NCI-H146 treated with DMSO at 0.1 percent for 48 hours (cell line): ENCODE measurements around the gene ATXN2L.
"Not testable (repeated sequence)": the region's sequence is repeated elsewhere in the genome, so short reads cannot be mapped to it uniquely, and the experiment has no call there.

Experiments used
- DNase-seq: peaks from one replicate; lab custom pipeline; 2025; ENCODE audit not compliant: unreplicated experiment; lab: John Stamatoyannopoulos, UW

ATXN2L gene

DNA sequence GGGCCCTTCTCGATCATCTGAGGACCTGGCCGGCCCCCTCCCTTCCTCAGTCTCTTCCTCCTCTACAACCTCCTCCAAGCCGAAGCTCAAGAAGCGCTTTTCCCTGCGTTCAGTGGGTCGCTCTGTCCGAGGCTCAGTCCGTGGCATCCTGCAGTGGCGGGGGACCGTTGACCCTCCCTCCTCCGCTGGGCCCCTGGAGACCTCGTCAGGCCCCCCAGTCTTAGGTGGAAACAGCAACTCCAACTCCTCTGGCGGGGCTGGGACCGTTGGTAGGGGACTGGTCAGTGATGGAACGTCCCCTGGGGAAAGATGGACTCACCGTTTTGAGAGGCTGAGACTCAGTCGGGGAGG, 43.6 kb downstream of the ATXN2L start:
- DNase-seq, result no peak

DNA sequence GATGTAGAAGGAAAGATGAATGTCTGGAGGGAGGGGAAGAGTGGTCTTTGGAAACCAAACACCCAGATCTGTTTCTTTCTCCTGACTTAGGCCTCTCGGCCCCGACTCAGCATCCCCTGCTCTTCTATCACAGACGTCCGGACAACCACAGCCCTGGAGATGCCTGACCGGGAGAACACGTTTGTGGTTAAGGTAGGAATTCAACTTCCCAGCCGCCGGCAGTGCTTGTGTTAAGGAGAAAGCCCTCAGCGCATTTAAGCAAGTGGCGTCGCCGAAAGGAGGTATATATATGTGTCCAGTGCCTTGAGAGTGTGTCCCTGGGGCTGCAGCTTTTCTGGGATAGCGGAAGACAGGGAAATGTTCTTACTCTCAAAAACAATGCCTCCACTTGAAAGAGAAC, 44.4 kb downstream of the ATXN2L start:
- DNase-seq, result no peak

DNA sequence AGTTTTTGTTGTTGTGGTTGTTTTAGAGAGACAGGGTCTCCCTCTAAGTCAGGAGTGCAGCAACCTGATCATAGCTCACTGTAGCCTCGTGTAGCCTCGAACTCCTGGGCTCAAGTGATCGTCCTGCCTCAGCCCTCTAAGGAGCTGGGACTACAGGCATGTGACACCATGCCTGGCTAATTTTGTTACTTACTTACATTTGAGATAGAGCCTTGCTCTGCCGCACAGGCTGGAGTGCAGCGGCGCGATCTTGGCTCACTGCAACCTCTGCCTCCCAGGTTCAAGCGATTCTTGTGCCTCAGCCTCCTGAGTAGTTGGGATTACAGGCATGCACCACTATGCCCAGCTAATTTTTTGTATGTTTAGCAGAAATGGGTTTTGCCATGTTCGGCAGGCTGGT, 44.8 kb downstream of the ATXN2L start:
- DNase-seq, result not testable (repeated sequence)

DNA sequence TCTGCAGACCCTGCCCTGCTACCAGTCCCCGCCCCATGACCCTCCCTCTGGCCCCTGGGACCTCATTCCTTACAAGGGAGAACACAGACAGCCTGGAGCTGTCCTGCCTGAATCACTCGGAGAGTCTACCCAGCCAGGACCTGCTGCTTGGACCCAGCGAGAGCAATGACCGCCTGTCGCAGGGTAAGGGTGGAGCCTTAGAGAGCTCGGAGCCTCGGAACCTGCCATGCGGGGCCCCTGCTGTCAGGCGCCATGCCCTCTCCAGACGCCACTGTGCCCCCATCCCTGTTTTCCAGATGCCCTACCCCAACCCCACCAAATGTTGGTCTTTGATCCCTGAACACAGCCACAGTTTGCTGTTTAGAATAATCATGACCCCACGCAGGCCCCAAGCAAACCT, 46.4 kb downstream of the ATXN2L start:
- DNase-seq, result no peak

DNA sequence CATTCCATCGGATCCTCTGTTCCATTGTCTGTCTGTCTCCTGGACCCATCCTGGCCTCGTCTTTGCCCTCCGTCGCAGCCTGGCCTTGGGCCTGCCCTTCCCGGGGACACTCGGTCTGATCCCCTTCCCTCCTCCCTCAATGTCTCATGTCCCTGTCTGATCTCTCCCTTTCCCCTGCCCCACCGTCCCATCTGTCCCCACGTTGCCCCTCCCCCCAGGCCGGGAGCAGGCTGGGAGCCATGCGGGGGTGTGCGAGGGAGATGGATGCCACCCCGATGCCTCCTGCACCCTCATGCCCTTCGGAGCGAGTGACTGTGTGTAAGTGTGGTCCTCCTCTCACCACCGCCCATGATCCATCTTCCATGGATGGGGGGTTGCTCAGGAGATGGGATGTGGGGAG, 50.2 kb downstream of the ATXN2L start:
- no peak for DNase-seq

DNA sequence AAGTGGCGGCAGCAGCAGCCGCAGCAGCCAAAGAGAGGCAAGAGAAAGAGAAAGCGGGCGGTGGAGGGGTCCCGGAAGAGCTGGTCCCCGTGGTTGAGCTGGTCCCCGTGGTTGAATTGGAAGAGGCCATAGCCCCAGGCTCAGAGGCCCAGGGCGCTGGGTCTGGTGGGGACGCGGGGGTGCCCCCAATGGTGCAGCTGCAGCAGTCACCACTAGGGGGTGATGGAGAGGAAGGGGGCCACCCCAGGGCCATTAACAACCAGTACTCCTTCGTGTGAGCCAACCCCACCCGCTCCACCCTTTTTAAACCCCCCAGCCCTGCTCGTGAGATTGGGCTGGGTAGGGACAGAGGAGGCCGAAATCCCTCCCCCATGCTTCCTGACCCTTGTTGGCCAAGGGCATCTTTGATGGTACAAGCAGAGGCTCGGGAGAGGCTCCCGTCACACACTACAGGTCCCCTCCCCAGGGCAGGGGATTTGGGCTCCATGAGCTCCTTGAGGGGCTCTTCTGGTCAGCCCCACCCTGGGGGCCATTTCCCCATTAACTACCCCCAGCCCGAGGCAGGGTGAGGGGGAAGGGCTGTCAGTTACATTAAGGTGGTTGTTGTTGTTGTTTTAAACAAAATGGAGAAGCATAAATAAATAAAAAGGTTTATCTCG, 50.9 kb downstream of the ATXN2L start:
- no peak for DNase-seq

DNA sequence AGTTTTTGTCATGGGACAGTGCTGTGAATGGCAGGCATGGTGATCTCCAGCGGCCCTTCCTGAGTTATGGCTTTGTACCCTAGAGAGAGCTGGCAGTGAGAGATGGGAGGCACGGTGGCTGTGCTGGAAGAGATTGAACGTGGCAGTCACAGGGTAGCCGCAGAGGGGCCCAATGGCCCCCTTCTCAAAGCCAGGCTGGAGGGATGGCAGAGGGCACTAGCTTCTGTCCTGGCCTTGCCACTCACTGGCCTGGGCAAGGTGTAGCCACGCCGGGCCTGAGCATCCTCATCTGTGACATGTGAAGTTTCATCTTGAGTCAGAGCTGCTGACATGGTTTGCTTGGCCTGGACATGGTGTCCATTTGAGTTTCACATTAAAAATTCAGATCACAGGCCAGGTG, 51.6 kb downstream of the ATXN2L start:
- DNase-seq, result no peak

DNA sequence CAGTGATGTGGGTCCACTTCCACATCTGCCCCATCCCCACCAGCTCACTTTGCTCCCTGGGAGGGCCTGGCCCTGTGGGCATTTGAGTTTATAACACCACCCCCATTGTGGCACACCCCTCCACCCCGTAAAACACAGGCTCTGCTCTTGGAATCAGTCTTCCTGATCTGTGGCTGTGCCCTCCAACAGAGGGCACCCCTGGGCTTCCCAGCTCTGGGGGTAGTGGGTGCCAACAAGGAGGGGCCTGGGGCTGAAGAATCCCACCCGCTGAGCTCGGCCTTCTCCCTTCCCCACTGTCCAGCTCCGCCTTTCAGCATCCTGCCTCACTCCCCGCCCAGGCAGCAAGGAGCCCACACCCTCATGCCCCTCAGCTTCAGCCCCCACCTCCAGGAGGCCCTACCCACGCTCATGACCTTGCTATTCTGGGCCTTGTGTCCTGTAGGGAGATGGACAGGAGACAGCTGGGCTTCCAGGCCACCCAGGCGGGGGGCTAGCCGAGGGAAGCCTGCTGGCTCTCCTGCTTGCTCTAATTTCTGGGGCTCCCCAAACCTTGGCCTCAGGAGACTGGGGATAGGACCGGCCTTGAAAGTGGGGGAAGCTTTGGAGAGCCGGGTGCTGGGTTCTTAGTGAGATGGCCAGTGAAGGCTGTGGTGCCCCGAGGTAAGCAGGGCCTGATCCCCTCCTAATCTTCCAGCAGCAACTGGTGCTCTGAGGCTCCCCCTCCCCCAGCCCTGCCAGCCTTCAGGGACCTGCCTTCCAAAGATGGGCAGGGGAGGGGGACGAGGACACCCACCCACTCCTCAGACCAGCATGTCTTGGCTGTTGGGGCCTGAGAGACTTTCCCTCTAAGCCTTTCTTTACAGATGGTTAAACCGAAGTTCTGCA, 52.6 kb downstream of the ATXN2L start:
- no peak for DNase-seq

DNA sequence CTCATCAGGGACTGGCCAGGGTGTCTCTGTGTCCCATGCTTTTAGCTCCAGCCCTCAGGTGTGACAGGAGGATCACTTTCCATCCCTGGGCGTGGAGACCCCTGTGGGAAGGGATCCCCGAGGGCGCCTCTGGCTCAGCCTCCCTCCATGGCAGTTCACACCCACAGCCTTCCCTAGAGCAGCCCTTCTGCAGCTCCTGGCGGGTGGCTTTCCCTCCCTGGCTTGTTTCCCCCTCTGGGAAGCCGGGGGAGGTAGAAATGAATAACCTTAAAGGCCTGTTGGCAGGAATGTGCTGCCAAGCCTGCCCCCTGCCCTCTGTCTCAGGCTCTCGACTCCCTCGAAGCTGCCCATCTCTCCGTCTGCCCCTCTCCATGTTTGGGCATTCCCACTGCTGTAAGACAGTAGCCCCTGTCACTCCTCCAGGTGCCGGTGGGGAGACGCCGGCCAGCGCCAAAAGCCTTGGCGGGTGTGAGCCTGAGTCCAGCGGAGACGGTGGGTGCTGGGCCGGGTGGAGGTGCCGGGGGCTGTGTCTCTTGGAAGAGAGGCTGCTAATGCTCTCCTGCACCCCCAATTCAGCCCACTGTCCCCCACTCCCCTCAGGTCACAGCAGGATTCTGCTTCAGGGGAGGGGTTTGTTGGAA, 53.3 kb downstream of the ATXN2L start:
- DNase-seq, result no peak

DNA sequence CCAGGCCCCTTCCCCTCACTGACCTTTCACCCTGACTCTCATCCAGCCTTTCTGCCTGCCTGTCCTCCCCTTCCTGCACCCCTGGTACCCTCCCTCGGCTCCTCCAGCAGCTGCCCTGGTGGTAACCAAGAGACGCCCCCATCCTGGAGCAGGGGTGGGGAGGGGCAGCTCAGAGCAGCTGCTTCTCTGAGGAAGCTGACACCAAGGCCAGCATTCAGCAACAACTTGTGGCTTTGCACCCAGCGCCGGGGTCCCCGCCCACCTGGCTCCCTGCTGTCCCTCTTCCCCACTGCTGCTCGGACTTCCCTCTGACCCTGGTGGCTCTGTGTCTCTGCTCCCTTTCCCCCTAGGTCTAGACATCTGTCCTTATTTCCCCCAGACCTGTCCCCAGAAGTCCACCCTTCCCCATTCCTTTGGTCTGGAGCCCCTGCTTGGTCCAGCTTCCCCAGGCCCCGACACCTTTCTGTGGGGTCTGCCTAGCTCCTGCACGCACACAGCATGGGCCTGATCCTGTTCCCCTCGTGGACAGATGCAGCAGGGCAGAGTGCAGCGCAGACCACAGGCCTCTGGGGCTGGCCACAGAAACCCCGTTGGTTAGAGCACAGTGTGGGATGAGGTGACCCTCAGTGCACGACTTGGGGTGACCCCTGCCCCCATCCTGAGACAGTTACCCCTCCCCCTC, 54.3 kb downstream of the ATXN2L start:
- no peak for DNase-seq

DNA sequence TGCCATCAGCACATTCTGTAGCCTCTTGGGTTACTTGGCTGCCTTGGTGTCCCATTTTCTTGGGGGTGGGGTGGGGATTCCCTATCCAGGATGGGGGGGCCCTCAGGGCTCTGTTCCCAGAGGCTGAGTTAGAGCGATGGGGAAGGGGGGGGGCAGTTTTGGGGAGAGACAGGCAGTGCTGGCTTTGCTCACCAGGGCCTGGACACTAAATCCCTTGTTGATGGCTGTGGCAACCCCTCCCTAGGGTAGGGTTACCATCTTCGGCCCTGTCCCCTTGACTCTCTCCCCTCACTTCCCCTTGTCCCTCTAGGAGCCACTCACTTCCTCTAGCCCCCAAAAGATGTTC, 54.8 kb downstream of the ATXN2L start:
- DNase-seq, result no peak

DNA sequence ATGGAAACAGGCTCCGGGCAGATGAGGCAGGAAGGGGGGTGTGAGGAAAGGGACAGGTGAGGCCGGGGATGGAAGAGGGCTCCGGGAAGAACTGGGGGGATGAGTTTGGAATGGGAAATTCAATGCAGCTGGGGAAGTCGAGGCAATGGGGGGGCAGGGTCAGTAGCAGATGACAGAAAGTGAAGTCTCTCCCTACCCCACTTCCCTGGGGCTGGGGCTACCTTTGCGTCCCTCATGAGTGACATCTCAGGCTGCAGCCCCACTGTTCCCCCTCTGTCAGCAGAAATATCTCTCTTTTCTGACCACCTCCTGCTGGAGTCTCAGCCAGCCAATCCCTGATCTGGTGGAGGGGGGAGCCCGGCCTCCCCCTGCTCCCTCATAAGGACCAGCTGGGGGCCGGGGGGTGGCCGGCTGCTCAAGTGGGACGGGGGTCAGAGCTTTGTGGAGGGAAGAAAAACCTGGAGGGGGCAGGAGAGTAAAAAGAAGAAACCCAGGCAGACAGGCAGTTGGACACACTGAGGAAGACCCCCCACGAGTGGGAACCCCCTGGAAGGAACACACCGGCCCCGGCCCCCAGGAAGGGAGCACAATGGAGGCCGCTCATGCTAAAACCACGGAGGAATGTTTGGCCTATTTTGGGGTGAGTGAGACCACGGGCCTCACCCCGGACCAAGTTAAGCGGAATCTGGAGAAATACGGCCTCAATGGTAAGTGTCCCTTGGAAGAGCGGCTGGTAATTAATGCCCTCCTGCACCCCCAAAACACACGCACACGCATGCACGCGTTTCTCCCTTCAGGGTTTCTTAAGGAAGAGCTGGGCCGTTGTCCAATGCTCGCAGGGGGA, 55.5 kb downstream of the ATXN2L start, which contains the start of gene ATP2A1:
TSS of gene ATP2A1 (plus strand) at position 406 of the 844 bp plus-strand sequence. CDS start at position 590, 184 bp downstream.
- no peak for DNase-seq

DNA sequence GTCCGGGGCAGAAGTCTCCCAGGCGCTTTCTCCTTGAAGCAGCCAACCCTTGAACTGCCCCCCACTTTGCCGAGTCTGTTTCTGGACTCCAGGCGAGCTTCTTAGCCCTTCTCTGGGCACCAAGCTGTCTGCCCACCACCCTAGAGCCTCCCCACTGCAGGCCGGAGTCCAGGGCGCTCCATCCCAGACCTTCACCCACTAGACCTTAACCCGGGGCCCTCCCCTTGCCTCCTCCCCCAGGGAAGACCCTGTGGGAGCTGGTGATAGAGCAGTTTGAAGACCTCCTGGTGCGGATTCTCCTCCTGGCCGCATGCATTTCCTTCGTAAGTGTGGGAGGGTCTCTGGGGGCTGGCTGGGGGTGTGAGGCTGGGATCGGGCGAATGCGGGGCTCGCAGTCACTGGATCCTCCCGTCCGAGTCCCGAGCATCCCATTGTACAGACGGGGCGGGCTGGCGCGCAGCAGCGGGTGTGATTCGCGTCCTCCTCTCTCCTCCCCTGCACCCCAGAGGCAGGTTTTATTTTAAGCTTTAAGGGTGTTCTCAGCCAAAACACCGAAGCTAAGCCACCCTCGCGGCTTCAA, 56.6 kb downstream of the ATXN2L start:
- no peak for DNase-seq

DNA sequence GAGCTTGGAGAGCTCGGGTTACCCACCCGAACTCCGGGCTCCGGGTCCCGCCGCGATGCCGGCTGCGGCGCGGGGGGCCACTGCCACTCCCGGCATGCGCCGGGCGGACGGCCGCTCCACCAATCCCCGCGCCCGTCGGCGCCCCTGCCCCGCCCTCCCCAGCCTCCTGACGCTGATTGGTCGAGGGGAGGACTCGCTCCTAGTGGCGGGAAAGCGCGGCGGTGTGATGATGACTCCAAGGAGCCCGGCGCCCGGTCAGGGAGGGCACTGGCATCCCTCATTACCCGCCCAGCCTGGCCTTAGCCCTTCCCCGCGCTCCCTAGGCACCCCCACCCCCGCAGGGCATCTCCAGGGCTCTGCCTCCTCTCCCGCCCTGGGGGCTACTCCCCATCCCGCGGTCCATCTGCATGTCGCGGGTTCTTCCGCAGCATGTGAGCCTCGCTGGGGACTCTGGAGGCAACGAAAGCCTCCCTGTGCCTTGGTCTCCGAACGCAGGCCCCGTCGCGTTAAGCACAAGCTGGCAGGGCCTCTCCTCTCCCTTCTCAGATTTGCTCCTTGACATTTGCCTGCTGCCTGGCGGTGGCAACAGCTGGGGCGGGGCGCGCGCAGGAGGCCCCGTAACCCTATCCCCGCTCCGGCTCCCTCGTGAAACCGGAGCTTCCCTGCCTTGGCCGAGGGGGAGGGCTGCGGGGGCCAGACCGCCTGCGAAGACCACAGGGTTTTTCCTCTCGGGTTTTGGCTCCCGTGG, 57.2 kb downstream of the ATXN2L start:
- peak; percentile 91 for DNase-seq

DNA sequence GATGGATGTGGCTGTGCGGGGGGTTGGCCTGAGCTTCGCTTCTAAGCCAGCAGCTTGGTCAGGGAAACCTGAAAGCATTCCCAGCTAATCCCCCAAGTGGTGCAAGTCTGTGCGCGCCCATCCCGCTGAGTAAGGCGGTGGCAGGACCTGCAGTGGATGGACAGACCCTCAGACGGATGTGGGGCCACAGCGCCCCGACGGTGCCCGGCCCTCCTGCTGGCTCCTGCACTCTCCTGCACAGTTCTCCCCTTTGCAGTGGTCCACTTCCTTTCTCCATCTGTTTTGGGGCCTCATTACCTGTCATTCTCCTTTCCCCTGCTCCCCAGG, 57.8 kb downstream of the ATXN2L start:
- DNase-seq, result no peak

DNA sequence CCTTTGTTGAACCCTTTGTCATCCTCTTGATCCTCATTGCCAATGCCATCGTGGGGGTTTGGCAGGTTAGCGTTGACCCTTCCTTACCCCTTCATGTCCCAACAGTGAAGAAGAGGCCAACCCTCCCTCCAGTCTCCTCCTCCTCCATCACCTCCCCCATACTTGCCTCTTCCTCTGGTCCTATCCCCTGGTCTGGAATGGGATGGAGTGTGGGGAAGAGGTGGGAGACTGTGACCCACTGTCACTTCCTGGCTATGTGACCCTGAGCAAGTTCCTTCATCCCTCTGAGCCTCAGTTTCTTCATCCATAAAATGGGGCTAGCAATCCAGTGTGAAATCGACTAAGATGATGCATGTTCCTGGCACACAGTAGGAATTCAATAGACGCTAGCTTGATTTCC, 58.2 kb downstream of the ATXN2L start:
- no peak for DNase-seq

DNA sequence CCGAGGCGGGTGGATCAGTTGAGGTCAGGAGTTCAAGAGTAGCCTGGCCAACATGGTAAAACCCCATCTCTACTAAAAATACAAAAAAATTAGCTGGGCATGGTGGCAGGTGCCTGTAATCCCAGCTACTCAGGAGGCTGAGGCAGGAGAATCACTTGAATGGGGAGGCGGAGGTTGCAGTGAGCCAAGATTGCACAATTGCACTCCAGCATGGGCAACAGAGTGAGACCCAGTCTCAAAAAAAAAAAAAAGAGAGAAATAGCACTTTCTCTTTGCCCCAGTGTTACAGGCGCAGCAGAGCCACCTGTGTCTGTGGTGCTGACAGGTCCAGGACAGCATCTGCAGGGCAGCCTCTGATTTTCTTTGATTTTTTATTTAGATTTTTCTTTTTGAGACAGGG, 58.8 kb downstream of the ATXN2L start:
- DNase-seq, result not testable (repeated sequence)

DNA sequence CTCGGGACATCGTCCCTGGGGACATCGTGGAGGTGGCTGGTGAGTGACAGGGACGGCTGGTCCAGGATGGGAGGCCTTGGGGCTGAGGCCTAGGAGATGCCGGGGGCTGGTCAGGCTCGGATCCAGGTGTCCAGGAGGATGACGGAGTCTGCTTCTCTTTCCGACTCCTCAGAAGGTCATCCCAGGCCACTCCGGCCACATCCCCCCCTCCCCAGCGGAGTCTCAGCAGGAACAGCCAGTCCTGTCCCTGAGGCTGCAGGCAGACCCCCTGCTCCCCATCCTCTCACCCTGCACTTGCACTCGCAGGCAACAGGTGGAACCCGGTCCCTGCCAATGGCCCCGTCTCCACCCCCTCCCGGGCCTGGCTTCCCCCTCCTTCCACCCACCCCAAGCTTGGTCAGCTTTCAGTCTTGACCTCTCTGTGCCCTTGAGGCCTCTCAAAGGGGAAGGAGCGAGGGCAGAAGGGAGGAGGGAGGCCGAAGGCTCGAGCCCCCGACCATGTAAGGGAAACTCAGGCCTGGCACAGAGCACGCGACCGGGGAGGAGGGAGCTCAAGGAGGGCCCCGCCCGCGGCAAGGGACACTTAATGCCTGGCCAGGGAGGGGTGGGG, 59.9 kb downstream of the ATXN2L start:
- no peak for DNase-seq

DNA sequence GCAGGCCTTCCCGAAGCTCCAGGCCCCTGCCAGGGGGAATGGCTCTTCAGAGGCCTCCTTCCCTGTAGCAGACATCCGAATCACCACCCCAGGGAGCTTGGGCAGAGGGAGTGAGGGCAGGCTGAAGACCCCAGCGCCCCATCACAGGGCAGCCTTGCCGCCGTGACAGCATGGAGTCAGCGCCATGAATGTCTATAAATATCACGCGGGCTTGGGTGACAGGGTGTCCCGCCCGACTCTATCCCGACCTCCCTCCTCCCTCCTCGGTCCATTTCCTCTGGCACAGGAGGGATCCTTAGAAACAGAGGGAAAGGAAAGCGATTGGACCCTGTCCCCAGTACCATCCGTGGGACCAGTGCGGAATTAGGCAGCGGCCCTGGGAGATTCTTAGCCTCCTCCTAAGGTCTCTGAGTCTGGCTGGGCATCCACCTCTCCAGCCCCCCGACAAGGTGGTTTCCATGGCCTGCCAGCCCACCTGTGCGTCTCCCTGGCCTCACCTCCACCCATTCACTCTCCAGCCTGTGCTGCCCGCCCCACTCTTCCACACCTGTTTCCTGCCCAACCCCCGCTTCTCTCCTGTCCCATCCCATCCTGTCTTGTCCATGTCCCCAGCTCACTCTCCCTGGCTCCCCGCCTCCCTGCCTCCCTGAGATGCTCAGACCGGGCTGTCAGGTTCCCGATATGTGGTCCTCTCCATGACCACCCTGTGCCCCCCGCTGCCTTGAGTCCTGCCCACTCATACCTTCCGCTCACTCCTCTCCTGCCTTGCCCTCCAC, 60.6 kb downstream of the ATXN2L start:
- no peak for DNase-seq
